Keratinocyte (primary cell): ENCODE data around the gene MS4A6E.

Experiments
- EZH2 ChIP-seq: IDR thresholded peaks from one replicate; pipeline ENCODE4 v1.6.1; 2012; ENCODE audit warnings: inconsistent platforms, mild to moderate bottlenecking, low read length, moderate library complexity
- TF ChIP-seq, protein P1 (sequence below), 3 experiments: IDR thresholded peaks in 1 of 3; conservative IDR thresholded peaks in 1 of 3; optimal IDR thresholded peaks in 1 of 3; 2 replicates in 2 of 3; 3 replicates in 1 of 3; pipeline versions ENCODE3 to v1.5.1; 2011; ENCODE audit warnings: low read length in 3 of 3, mild to moderate bottlenecking in 3 of 3, moderate library complexity in 2 of 3, control low read depth in 1 of 3, inconsistent platforms in 1 of 3; ENCODE audit not compliant: insufficient read depth in 2 of 3; ENCODE audit errors: extremely low read depth in 1 of 3

DNA sequence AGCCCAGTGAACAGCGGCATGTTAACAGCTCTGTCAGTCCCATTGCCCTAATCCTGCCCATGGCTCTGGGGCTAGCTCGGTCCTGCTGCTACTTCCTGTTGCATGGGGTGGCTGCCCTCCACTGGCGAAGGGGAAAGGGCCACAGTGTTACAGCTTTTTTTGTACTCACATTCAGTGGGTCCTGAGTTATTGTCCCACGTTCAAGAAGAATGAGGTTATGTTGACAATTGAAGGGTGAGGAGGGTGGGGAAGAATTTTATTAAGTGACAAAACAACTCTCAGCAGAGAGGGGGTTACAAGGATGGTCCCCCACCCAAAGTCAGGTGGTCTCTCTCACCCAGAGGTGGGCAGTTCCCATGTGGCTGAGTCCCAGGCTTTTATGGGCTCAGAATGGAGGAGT is 33.6 kb downstream of the MS4A6E start:
- TF ChIP-seq, protein P1, sequence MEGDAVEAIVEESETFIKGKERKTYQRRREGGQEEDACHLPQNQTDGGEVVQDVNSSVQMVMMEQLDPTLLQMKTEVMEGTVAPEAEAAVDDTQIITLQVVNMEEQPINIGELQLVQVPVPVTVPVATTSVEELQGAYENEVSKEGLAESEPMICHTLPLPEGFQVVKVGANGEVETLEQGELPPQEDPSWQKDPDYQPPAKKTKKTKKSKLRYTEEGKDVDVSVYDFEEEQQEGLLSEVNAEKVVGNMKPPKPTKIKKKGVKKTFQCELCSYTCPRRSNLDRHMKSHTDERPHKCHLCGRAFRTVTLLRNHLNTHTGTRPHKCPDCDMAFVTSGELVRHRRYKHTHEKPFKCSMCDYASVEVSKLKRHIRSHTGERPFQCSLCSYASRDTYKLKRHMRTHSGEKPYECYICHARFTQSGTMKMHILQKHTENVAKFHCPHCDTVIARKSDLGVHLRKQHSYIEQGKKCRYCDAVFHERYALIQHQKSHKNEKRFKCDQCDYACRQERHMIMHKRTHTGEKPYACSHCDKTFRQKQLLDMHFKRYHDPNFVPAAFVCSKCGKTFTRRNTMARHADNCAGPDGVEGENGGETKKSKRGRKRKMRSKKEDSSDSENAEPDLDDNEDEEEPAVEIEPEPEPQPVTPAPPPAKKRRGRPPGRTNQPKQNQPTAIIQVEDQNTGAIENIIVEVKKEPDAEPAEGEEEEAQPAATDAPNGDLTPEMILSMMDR (optimal IDR thresholded peaks at IDR 0.05 in 1 of 3, IDR thresholded peaks at IDR 0.05 in 1 of 3, conservative IDR thresholded peaks at IDR 0.05 in 1 of 3; ENCODE audit: extremely low read depth in 1 of 3, insufficient read depth in 2 of 3, low read length in 3 of 3) = no peak
- no peak for TF ChIP-seq EZH2
